ENCODE results near the gene CIB4.

CIB4 gene

GRCh38 chr2:26605195-26605998 is 35.8 kb downstream of the CIB4 start:
- in situ Hi-C loops (cut with HindIII; ENCODE audit: low sequenced_read_pairs) = no loop called here
- DNase-seq (ENCODE audit: low read depth) = peak; percentile 26
- TF ChIP-seq CTCF (IDR thresholded peaks at IDR 0.05; ENCODE audit: low read depth, low read length, missing control alignments) = peak; percentile 88
- no peak overlapping the region for H3K4me3 ChIP-seq (ENCODE audit: low read depth, low read length)

- in situ Hi-C loops (cut with HindIII; ENCODE audit: low sequenced_read_pairs) = no loop called here
- no peak for TF ChIP-seq CTCF (IDR thresholded peaks at IDR 0.05; ENCODE audit: low read depth, low read length, missing control alignments)
- no peak overlapping the region for H3K4me3 ChIP-seq (ENCODE audit: low read depth, low read length)
- no peak for DNase-seq (ENCODE audit: low read depth)
Observed at GRCh38 chr2:26602575-26602974, 38.6 kb downstream of the CIB4 start.

- TF ChIP-seq CTCF (IDR thresholded peaks at IDR 0.05; ENCODE audit: low read depth, low read length, missing control alignments) = no peak
- DNase-seq (ENCODE audit: low read depth) = no peak
- in situ Hi-C loops (cut with HindIII; ENCODE audit: low sequenced_read_pairs) = no loop called here
- no peak overlapping the region for H3K4me3 ChIP-seq (ENCODE audit: low read depth, low read length)
Observed at GRCh38 chr2:26599387-26599786, 41.8 kb downstream of the CIB4 start.

GRCh38 chr2:26598996-26599373 is 42.2 kb downstream of the CIB4 start:
- no peak overlapping the region for H3K4me3 ChIP-seq (ENCODE audit: low read depth, low read length)
- no peak for DNase-seq (ENCODE audit: low read depth)
- no peak for TF ChIP-seq CTCF (IDR thresholded peaks at IDR 0.05; ENCODE audit: low read depth, low read length, missing control alignments)
- in situ Hi-C loops (cut with HindIII; ENCODE audit: low sequenced_read_pairs) = no loop called here

- no peak overlapping the region for H3K4me3 ChIP-seq (ENCODE audit: low read depth, low read length)
- DNase-seq (ENCODE audit: low read depth) = no peak
- in situ Hi-C loops (cut with HindIII; ENCODE audit: low sequenced_read_pairs) = no loop called here
- TF ChIP-seq CTCF (IDR thresholded peaks at IDR 0.05; ENCODE audit: low read depth, low read length, missing control alignments) = no peak
Observed at GRCh38 chr2:26598336-26598995, 42.7 kb downstream of the CIB4 start.

- in situ Hi-C loops (cut with HindIII; ENCODE audit: low sequenced_read_pairs) = no loop called here
- H3K4me3 ChIP-seq (ENCODE audit: low read depth, low read length) = no peak overlapping the region
- TF ChIP-seq CTCF (IDR thresholded peaks at IDR 0.05; ENCODE audit: low read depth, low read length, missing control alignments) = no peak
- DNase-seq (ENCODE audit: low read depth) = no peak
Observed at GRCh38 chr2:26597197-26597596, 44.0 kb downstream of the CIB4 start.

Measured in astrocyte of the cerebellum (primary cell).